ENCODE results near the gene UCP2. TPM values are rescaled to one million over a fixed set of nuclear protein-coding genes. Genes with fewer than 3 reads are reported as not detected.
"Not testable (repeated sequence)": the region's sequence is repeated elsewhere in the genome, so short reads cannot be mapped to it uniquely, and the experiment has no call there.

The UCP2 gene
- total and polyA plus RNA-seq, 2 donors from 2014 or later: 36.4 to 104 TPM

DNA sequence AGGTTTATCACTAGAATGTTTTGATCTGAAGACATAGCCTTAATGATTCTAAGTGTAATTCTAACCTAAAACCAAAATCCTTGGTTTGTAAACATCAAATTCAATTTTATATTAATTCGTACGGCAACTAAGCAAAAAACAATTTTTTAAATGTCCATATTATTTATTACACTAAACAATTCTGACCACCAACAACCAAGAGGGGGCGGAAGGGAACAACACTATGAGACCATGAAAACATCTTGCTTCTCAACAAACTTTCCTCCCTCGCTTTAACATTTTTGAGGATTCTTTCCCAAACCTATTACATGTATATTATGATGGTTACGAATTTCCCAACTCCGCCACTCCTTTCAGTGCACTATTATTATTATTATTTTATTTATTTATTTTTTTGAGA, 6.5 kb upstream of the UCP2 start:
- no peak for TF ChIP-seq CTCF (IDR thresholded peaks at IDR 0.05; ENCODE audit: borderline replicate concordance, extremely low read depth, insufficient read depth)
- FAIRE-seq: no peak
- intact Hi-C loops (cut with DNase I): no loop called here

GRCh38 chr11:73988227-73988626, 5.6 kb upstream of the UCP2 start:
- Histone ChIP-seq H3K9ac (ENCODE audit: low read length in 3 of 3) (no peak overlapping the region), H3K27ac (ENCODE audit: low read depth in 2 of 2, low read length in 2 of 2) (no peak overlapping the region), H3K36me3 (ENCODE audit: control insufficient read depth in 2 of 3, insufficient read depth in 3 of 3, low read length in 3 of 3) (no peaks in the 10 kb centered on the region), H3K27me3 (ENCODE audit: control insufficient read depth, insufficient read depth, low read length) (no peaks in the 10 kb centered on the region), H3K4me1 (ENCODE audit: control insufficient read depth in 2 of 3, insufficient read depth in 2 of 3, low read depth in 1 of 3, low read length in 3 of 3) (peaks cover 0 to 6% (median 3%) of the 10 kb centered on the region in 3 donors), H3K4me3 (ENCODE audit: low read length in 3 of 3) (no peak overlapping the region), H3K9me3 (ENCODE audit: control insufficient read depth in 2 of 3, insufficient read depth in 1 of 3, low read length in 3 of 3) (no peaks in the 10 kb centered on the region)
- intact Hi-C loops (cut with DNase I): no loop called here
- DNase-seq: peak in 1 of 5 donors; percentile 4
- no peak for FAIRE-seq
- no peak for TF ChIP-seq CTCF (IDR thresholded peaks at IDR 0.05; ENCODE audit: borderline replicate concordance, extremely low read depth, insufficient read depth)

More for the DNA sequence above, 6.5 kb upstream of the UCP2 start:
- H3K4me1 ChIP-seq (ENCODE audit: control insufficient read depth in 2 of 3, insufficient read depth in 2 of 3, low read depth in 1 of 3, low read length in 3 of 3): no peaks in the 10 kb centered on the region
- no peak overlapping the region for H3K9ac ChIP-seq (ENCODE audit: low read length in 3 of 3)
- H3K9me3 ChIP-seq (ENCODE audit: control insufficient read depth in 2 of 3, insufficient read depth in 1 of 3, low read length in 3 of 3): no peaks in the 10 kb centered on the region
- H3K27me3 ChIP-seq (ENCODE audit: control insufficient read depth, insufficient read depth, low read length): no peaks in the 10 kb centered on the region
- no peak overlapping the region for H3K4me3 ChIP-seq (ENCODE audit: low read length in 3 of 3)
- H3K36me3 ChIP-seq (ENCODE audit: control insufficient read depth in 2 of 3, insufficient read depth in 3 of 3, low read length in 3 of 3): no peaks in the 10 kb centered on the region
- H3K27ac ChIP-seq (ENCODE audit: low read depth in 2 of 2, low read length in 2 of 2): no peak overlapping the region
- no peak for DNase-seq

DNA sequence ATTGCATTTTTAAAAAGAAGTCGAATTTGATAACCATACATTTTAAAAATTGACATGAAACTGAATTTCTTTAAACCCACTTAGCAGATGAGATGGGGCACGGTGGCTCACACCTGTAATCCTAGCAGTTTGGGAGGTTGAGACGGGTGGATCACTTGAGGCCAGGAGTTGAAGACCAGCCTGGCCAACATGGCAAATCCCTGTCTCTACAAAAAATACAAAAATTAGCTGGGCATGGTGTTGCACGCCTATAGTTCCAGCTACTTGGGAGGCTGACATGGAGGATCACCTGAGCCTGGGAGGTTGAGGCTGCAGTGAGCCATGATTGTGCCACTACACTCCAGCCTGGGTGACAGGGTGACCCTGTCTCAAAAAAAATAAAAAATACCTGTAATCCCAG, 3.0 kb upstream of the UCP2 start:
- H3K4me3 ChIP-seq (ENCODE audit: low read length in 3 of 3); H3K9me3 ChIP-seq (ENCODE audit: control insufficient read depth in 2 of 3, insufficient read depth in 1 of 3, low read length in 3 of 3); H3K4me1 ChIP-seq (ENCODE audit: control insufficient read depth in 2 of 3, insufficient read depth in 2 of 3, low read depth in 1 of 3, low read length in 3 of 3); H3K36me3 ChIP-seq (ENCODE audit: control insufficient read depth in 2 of 3, insufficient read depth in 3 of 3, low read length in 3 of 3); H3K27ac ChIP-seq (ENCODE audit: low read depth in 2 of 2, low read length in 2 of 2); H3K27me3 ChIP-seq (ENCODE audit: control insufficient read depth, insufficient read depth, low read length); H3K9ac ChIP-seq (ENCODE audit: low read length in 3 of 3); intact Hi-C loops (cut with DNase I); FAIRE-seq: not testable (repeated sequence)
- peak in 1 of 5 donors; percentile 10 for DNase-seq

DNA sequence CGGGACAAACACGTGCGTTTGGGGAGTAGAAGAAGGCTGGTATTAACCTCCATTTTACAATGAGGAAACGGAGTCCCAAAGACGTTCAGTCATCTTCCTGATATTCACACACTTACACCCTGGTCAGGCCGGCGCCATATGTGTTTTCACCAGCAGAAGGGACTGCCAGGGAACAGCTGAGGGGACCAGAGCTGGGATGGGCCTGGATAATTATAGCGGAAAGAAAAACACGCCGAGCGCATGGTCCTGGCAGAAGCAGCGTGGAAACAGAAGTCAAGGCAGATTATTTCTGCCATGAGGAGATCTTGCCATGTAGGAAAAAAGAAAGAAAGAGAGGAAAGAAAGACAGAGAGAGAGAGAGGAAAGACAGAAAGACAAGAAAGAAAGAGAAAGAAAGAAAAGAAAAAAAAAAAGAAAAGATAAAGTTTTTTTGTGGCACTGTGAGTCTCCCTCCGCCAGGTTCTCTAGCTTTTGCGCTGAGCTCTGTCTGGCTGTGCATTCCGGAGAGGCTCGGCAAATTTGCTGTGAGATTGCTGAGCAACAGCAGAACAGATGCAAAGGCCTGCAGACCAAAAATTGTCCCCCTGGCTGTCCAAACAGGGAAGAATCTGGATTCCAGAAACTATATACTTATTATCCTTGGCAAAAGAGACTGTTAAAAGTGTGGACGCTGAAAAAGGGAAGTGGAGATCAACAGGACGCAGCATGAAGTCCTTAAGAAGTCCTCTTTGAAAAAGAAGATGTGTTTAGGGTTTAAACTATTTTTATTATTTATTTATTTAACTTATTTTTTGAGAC, 1.3 kb upstream of the UCP2 start:
- Histone ChIP-seq H3K9ac (ENCODE audit: low read length in 3 of 3) (peak overlapping the region in 1 of 3 donors; percentile 37), H3K27ac (ENCODE audit: low read depth in 2 of 2, low read length in 2 of 2) (peak overlapping the region; percentile 67 to 93)
- FAIRE-seq: no peak

More for the DNA sequence above, 1.3 kb upstream of the UCP2 start:
- TF ChIP-seq CTCF (IDR thresholded peaks at IDR 0.05; ENCODE audit: borderline replicate concordance, extremely low read depth, insufficient read depth): no peak
- DNase-seq: peak in 2 of 5 donors; percentile 25 to 42
- Histone ChIP-seq H3K9me3 (ENCODE audit: control insufficient read depth in 2 of 3, insufficient read depth in 1 of 3, low read length in 3 of 3) (no peaks in the 10 kb centered on the region), H3K27me3 (ENCODE audit: control insufficient read depth, insufficient read depth, low read length) (no peaks in the 10 kb centered on the region), H3K4me3 (ENCODE audit: low read length in 3 of 3) (peak overlapping the region in 2 of 3 donors; percentile 41 to 93), H3K4me1 (ENCODE audit: control insufficient read depth in 2 of 3, insufficient read depth in 2 of 3, low read depth in 1 of 3, low read length in 3 of 3) (peaks cover 0 to 9% (median 6%) of the 10 kb centered on the region in 3 donors), H3K36me3 (ENCODE audit: control insufficient read depth in 2 of 3, insufficient read depth in 3 of 3, low read length in 3 of 3) (no peaks in the 10 kb centered on the region)
- intact Hi-C loops (cut with DNase I): no loop called here
